Measurements from ENCODE around the gene TMPRSS11A. TPM values are rescaled to one million over a fixed set of nuclear protein-coding genes. Genes with fewer than 3 reads are reported as not detected.

TMPRSS11A gene
- total and polyA plus RNA-seq, 2 of the 13 experiments (the other 11 are each of a cell fraction or from before 2014, with no cell fraction given): not detected

- POLR2A ChIA-PET: no interaction called here
- CTCF ChIA-PET (ENCODE audit: low intra/inter-chr PET ratio, low total read pairs): no interaction called here
- Histone ChIP-seq H3K4me3 (replicated peaks in 1 of 3; ENCODE audit: insufficient read depth in 1 of 3, low read depth in 2 of 3, low read length in 3 of 3) (no peak overlapping the region), H3K36me3 (replicated peaks in 1 of 2; ENCODE audit: control insufficient read depth in 1 of 2, insufficient read depth in 2 of 2, low read length in 2 of 2) (no peaks in the 10 kb centered on the region), H3K79me2 (ENCODE audit: insufficient read depth, low read length) (no peaks in the 10 kb centered on the region), H3K27ac (ENCODE audit: extremely low read length, insufficient read depth, low read length) (no peak overlapping the region), H3K4me2 (ENCODE audit: low read depth, low read length) (no peak overlapping the region), H4K20me1 (ENCODE audit: insufficient read depth, low read length) (no peaks in the 10 kb centered on the region), H3K4me1 (ENCODE audit: insufficient read depth, low read length) (no peaks in the 10 kb centered on the region), H3K9ac (ENCODE audit: insufficient read depth, low read depth, low read length) (no peak overlapping the region), H3K27me3 (ENCODE audit: control insufficient read depth in 1 of 2, insufficient read depth in 2 of 2, low read length in 2 of 2) (no peaks in the 10 kb centered on the region), H2AFZ (ENCODE audit: low read length) (no peak overlapping the region), H3K9me3 (ENCODE audit: low read length) (no peaks in the 10 kb centered on the region)
- in situ Hi-C loops (cut with HindIII; ENCODE audit: extremely low pct_ligation_motif_present, low pct_unique_long_range_greater_than_20kb) (loop anchor here (25.0 kb wide), 1 partner anchor 356 kb away; the partner anchor contains the start of gene STAP1), intact Hi-C loops (cut with micrococcal nuclease; ENCODE audit: unreplicated experiment) (loop anchor here (2.0 kb wide), 1 partner anchor 256 kb away; no protein-coding TSS in a partner anchor)
- ATAC-seq: no peak; the same call in 1 of the 3 replicates
- no peak for FAIRE-seq
- no TSS peak for BruUV-seq (replicated peaks)
- DNase-seq (ENCODE audit: low spot score): no peak
- TF ChIP-seq ZGPAT (CRISPR knock-in tag; IDR thresholded peaks at IDR 0.05) (no peak), ATF7 (IDR thresholded peaks at IDR 0.05) (0 out of 2 replicates have a peak, but pooled peaks have one; percentile 17), ATF7 (CRISPR knock-in tag; IDR thresholded peaks at IDR 0.05) (no peak), TERF1 (CRISPR knock-in tag; IDR thresholded peaks at IDR 0.05) (no peak), ZNF180 (CRISPR knock-in tag; IDR thresholded peaks at IDR 0.05; ENCODE audit: borderline replicate concordance, low read depth) (no peak), ZBTB8A (CRISPR knock-in tag; IDR thresholded peaks at IDR 0.05; ENCODE audit: borderline replicate concordance, low read depth) (no peak), STAG1 (CRISPR knock-in tag; IDR thresholded peaks at IDR 0.05) (peak; percentile 46), NCOR1 (IDR thresholded peaks at IDR 0.05; ENCODE audit: borderline replicate concordance, low read length) (no peak), CREBL2 (CRISPR knock-in tag; IDR thresholded peaks at IDR 0.05; ENCODE audit: borderline replicate concordance) (no peak), MAFK (conservative IDR thresholded peaks at IDR 0.05 in 1 of 2, IDR thresholded peaks at IDR 0.05 in 1 of 2; ENCODE audit: low read length in 2 of 2) (peak in 1 of 2 experiments; percentile 44; a peak in 1 of 4 replicates), ESRRA (CRISPR knock-in tag; IDR thresholded peaks at IDR 0.05; ENCODE audit: low read depth) (no peak), ZNF713 (CRISPR knock-in tag; IDR thresholded peaks at IDR 0.05) (no peak), KDM1A (CRISPR knock-in tag; IDR thresholded peaks at IDR 0.05) (no peak), MYC (CRISPR knock-in tag; IDR thresholded peaks at IDR 0.05; ENCODE audit: borderline replicate concordance) (no peak), ARNT2 (CRISPR knock-in tag; IDR thresholded peaks at IDR 0.05; ENCODE audit: low read depth) (no peak), GRHL1 (CRISPR knock-in tag; conservative IDR thresholded peaks at IDR 0.05) (no peak), FOXO4 (CRISPR knock-in tag; conservative IDR thresholded peaks at IDR 0.05) (no peak), ZNF24 (IDR thresholded peaks at IDR 0.05) (no peak), ZNF761 (CRISPR knock-in tag; conservative IDR thresholded peaks at IDR 0.05) (no peak), PRMT3 (CRISPR knock-in tag; IDR thresholded peaks at IDR 0.05; ENCODE audit: borderline replicate concordance, low read depth) (no peak), MAF1 (CRISPR knock-in tag; IDR thresholded peaks at IDR 0.05; ENCODE audit: borderline replicate concordance) (no peak)
Observed at GRCh38 chr4:67918428-67918827, 44.9 kb downstream of the TMPRSS11A start.

All from HepG2 (cell line).